SK-N-MC (cell line): ENCODE data around the gene ACVR1B.

ENCODE experiments used
- DNase-seq: peaks from one replicate; pipeline ENCODE4 v3.0.0-alpha.2; 2011; ENCODE audit warnings: low read depth, low spot score
- H3K27ac ChIP-seq: fragments of 200-600 bp; sonication (generic); 2 replicates; pipeline ENCODE4 v1.5.1; 2016; ENCODE audit warnings: mixed run types
- H3K36me3 ChIP-seq: fragments of 200-600 bp; sonication (generic); 2 replicates; pipeline ENCODE4 v1.6.1; 2017; ENCODE audit warnings: antibody characterized with exemption, low read length, mixed read lengths; ENCODE audit not compliant: insufficient read depth
- H3K4me3 ChIP-seq: fragments of 200-600 bp; sonication (generic); 2 replicates; pipeline ENCODE4 v1.5.1; 2016
- H3K9ac ChIP-seq: fragments of 200-600 bp; sonication (generic); 2 replicates; pipeline ENCODE4 v1.8.0; 2017; ENCODE audit warnings: mixed run types, mixed read lengths; ENCODE audit not compliant: insufficient read length
- H3K9me3 ChIP-seq: fragments of 200-600 bp; sonication (generic); 2 replicates; pipeline ENCODE4 v1.6.1; 2017; ENCODE audit warnings: low read depth, mild to moderate bottlenecking, antibody characterized with exemption, low read length, moderate library complexity, mixed read lengths
- EZH2 ChIP-seq: fragments of 200-600 bp; sonication (generic); IDR thresholded peaks from one replicate; pipeline ENCODE4 v1.6.1; 2017; ENCODE audit warnings: antibody characterized with exemption
- FOXP2 ChIP-seq: optimal IDR thresholded peaks from 2 replicates; pipeline ENCODE3; 2011; ENCODE audit warnings: mild to moderate bottlenecking, moderate library complexity; ENCODE audit not compliant: insufficient read depth; ENCODE audit errors: extremely low read length, control extremely low read depth
- POLR2AphosphoS5 ChIP-seq: IDR thresholded peaks from 2 replicates; pipeline ENCODE4 v1.6.1; 2012; ENCODE audit warnings: mild to moderate bottlenecking, low read depth, low read length, borderline replicate concordance

ACVR1B gene

GRCh38 chr12:52032446-52032803 lies 80.9 kb downstream of the ACVR1B start:
- TF ChIP-seq FOXP2 (no peak), EZH2 (no peak), POLR2AphosphoS5 (no peak)
- Histone ChIP-seq H3K4me3 (peak overlapping the region; percentile 71), H3K27ac (peak overlapping the region; percentile 35; the same call in 1 of the 2 replicates), H3K36me3 (no peaks in the 10 kb centered on the region), H3K9me3 (no peaks in the 10 kb centered on the region), H3K9ac (no peak overlapping the region)
- no peak for DNase-seq

GRCh38 chr12:52032804-52033445 lies 81.4 kb downstream of the ACVR1B start:
- H3K9ac ChIP-seq: peak overlapping the region; percentile 64
- H3K4me3 ChIP-seq: peak overlapping the region; percentile 71
- no peak for DNase-seq
- no peak for TF ChIP-seq POLR2AphosphoS5
- no peak for TF ChIP-seq FOXP2
- no peak for TF ChIP-seq EZH2
- H3K27ac ChIP-seq: peak overlapping the region; percentile 58; the same call in 1 of the 2 replicates
- no peaks in the 10 kb centered on the region for H3K9me3 ChIP-seq
- no peaks in the 10 kb centered on the region for H3K36me3 ChIP-seq

GRCh38 chr12:52033446-52034140 lies 82.1 kb downstream of the ACVR1B start:
- DNase-seq: no peak
- no peaks in the 10 kb centered on the region for H3K36me3 ChIP-seq
- peak overlapping the region; percentile 71 for H3K4me3 ChIP-seq
- peak overlapping the region; percentile 64 for H3K9ac ChIP-seq
- TF ChIP-seq EZH2: no peak
- H3K27ac ChIP-seq: peak overlapping the region; percentile 58; the same call in 1 of the 2 replicates
- H3K9me3 ChIP-seq: no peaks in the 10 kb centered on the region

- H3K9me3 ChIP-seq: no peaks in the 10 kb centered on the region
- peak overlapping the region; percentile 59; the same call in 1 of the 2 replicates for H3K27ac ChIP-seq
- no peak for TF ChIP-seq EZH2
- TF ChIP-seq FOXP2: no peak
- TF ChIP-seq POLR2AphosphoS5: no peak
- H3K4me3 ChIP-seq: no peak overlapping the region
- H3K9ac ChIP-seq: no peak overlapping the region
- no peaks in the 10 kb centered on the region for H3K36me3 ChIP-seq
- DNase-seq: no peak
Measured at GRCh38 chr12:52035190-52035589, 83.7 kb downstream of the ACVR1B start.

GRCh38 chr12:52035926-52036325 lies 84.4 kb downstream of the ACVR1B start:
- peak overlapping the region; percentile 60; the same call in 1 of the 2 replicates for H3K27ac ChIP-seq
- H3K4me3 ChIP-seq: no peak overlapping the region
- TF ChIP-seq POLR2AphosphoS5 (no peak), EZH2 (no peak), FOXP2 (no peak)

GRCh38 chr12:52036587-52037171 lies 85.2 kb downstream of the ACVR1B start:
- Histone ChIP-seq H3K36me3 (no peaks in the 10 kb centered on the region), H3K9ac (peak overlapping the region; percentile 41), H3K27ac (peak overlapping the region; percentile 60; the same call in 1 of the 2 replicates), H3K4me3 (peak overlapping the region; percentile 71), H3K9me3 (no peaks in the 10 kb centered on the region)
- TF ChIP-seq FOXP2: no peak
- 0 out of 2 replicates have a peak, but pooled peaks have one; percentile 30 for TF ChIP-seq POLR2AphosphoS5
- DNase-seq: no peak

More at GRCh38 chr12:52035926-52036325, 84.4 kb downstream of the ACVR1B start:
- no peaks in the 10 kb centered on the region for H3K36me3 ChIP-seq
- DNase-seq: no peak
- H3K9ac ChIP-seq: no peak overlapping the region
- H3K9me3 ChIP-seq: no peaks in the 10 kb centered on the region

GRCh38 chr12:52037248-52037861 lies 85.9 kb downstream of the ACVR1B start:
- Histone ChIP-seq H3K27ac (peak overlapping the region; percentile 22; the same call in 1 of the 2 replicates), H3K9ac (peak overlapping the region; percentile 90), H3K36me3 (no peaks in the 10 kb centered on the region; the same call in 1 of the 2 replicates), H3K9me3 (no peaks in the 10 kb centered on the region), H3K4me3 (peak overlapping the region; percentile 93)
- DNase-seq: no peak
- TF ChIP-seq FOXP2 (no peak), POLR2AphosphoS5 (no peak), EZH2 (no peak)

- no peak overlapping the region for H3K27ac ChIP-seq
- H3K9me3 ChIP-seq: no peaks in the 10 kb centered on the region
- H3K4me3 ChIP-seq: peak overlapping the region; percentile 93
- no peak for DNase-seq
- H3K9ac ChIP-seq: peak overlapping the region; percentile 29
- TF ChIP-seq EZH2 (no peak), FOXP2 (no peak), POLR2AphosphoS5 (no peak)
- no peaks in the 10 kb centered on the region; the same call in 1 of the 2 replicates for H3K36me3 ChIP-seq
Measured at GRCh38 chr12:52038447-52038846, 86.9 kb downstream of the ACVR1B start.
